Stimulated activated CD8-positive, alpha-beta memory T cell treated with anti-CD3 and anti-CD28 coated beads, Interleukin-15, amount 100 ng/mL, for 48 hours (primary cell): Measurements from ENCODE around the gene ZFAND2B.

Source experiments
- DNase-seq, 2 donors: peaks; one replicate each; pipeline ENCODE4 v3.0.0-alpha.2; 2020; ENCODE audit warnings: low read depth in 2 of 2

ZFAND2B gene

GRCh38 chr2:219204425-219205164, 2.0 kb upstream of the ZFAND2B start:
- no peak for DNase-seq

- DNase-seq, result no peak
These were observed 1.4 kb upstream of the ZFAND2B start for GRCh38 chr2:219205165-219205538.

GRCh38 chr2:219205981-219206327, 628 bp upstream of the ZFAND2B start:
- DNase-seq, result no peak

- DNase-seq, result no peak
These were observed 727 bp downstream of the ZFAND2B start for GRCh38 chr2:219207134-219207883.

- no peak for DNase-seq
These were observed 1.5 kb downstream of the ZFAND2B start for GRCh38 chr2:219207884-219208740.

GRCh38 chr2:219209236-219210195, 2.9 kb downstream of the ZFAND2B start:
- DNase-seq, result no peak

- DNase-seq, result no peak
These were observed 3.8 kb downstream of the ZFAND2B start for GRCh38 chr2:219210196-219210885.

GRCh38 chr2:219210886-219211362, 4.3 kb downstream of the ZFAND2B start:
- DNase-seq, result no peak

- DNase-seq, result no peak
These were observed 6.4 kb downstream of the ZFAND2B start for GRCh38 chr2:219213026-219213415.

GRCh38 chr2:219213486-219214071, 7.0 kb downstream of the ZFAND2B start:
- no peak for DNase-seq

- no peak for DNase-seq
These were observed 7.6 kb downstream of the ZFAND2B start for GRCh38 chr2:219214141-219214540.

GRCh38 chr2:219214786-219215185, 8.2 kb downstream of the ZFAND2B start:
- DNase-seq, result no peak

GRCh38 chr2:219215871-219216534, 9.4 kb downstream of the ZFAND2B start:
- DNase-seq, result no peak

- DNase-seq, result no peak
These were observed 9.9 kb downstream of the ZFAND2B start for GRCh38 chr2:219216535-219216915.

- no peak for DNase-seq
These were observed 11.7 kb downstream of the ZFAND2B start for GRCh38 chr2:219218217-219218731.

GRCh38 chr2:219218732-219219701, 12.4 kb downstream of the ZFAND2B start, which contains the start of gene ABCB6:
ABCB6 (minus strand) TSS chr2:219218958; CDS start chr2:219218673, 285 bp downstream.
- peak; percentile 79 to 86 for DNase-seq

- DNase-seq, result no peak
These were observed 13.4 kb downstream of the ZFAND2B start for GRCh38 chr2:219219784-219220532.
